ENCODE data around the gene ZNF281.
"Not testable (repeated sequence)": the region's sequence is repeated elsewhere in the genome, so short reads cannot be mapped to it uniquely, and the experiment has no call there.

ZNF281 gene

DNA sequence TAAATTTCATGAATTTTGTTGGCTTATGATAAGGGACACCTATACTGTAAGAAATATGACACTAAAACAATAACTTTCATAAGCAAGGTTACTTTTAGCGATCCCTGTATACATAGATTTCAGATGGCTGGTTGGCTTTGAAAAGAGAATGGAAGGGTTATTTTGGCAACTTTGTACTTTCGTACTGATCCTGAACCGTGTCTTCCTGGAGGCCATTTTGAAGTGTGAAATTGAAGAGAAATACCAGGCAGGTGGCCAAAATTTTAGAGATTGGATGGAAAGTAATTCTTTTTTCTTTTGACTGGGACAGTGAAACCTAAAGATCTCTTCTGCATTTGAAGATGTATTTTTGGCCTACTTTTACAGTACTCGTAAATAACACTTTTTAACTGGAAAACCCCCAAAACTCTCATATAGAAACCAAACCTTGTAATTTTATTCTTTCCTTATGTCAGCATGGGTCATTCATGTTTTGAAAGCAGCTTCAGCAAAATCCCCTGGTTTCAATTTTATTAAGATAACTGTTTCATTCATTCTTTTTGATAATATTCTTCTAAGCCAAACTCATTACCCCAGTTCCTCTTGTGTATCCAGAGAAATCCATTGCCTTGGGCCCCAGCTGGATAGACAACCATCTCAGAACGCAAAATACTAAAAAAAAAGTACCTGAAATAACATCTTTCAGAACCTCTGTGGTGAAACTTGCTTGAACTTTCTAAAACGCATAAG, 38.4 kb upstream of the ZNF281 start:
- no peak overlapping the region for H3K9ac ChIP-seq (ENCODE audit: insufficient read length, low read depth)
- peaks cover under 1% of the 10 kb centered on the region for H3K4me1 ChIP-seq (ENCODE audit: insufficient read depth, insufficient read length)
- no peaks in the 10 kb centered on the region for H3K36me3 ChIP-seq (ENCODE audit: insufficient read depth, insufficient read length, low read length)
- TF ChIP-seq YY1 (IDR thresholded peaks at IDR 0.05; ENCODE audit: insufficient read depth, insufficient read length) (no peak), SUZ12 (IDR thresholded peaks at IDR 0.05; ENCODE audit: extremely low read depth, insufficient read depth, insufficient read length) (no peak), ZNF274 (IDR thresholded peaks at IDR 0.05; ENCODE audit: low read depth, low read length) (no peak)
- no peak overlapping the region for H3K4me3 ChIP-seq (ENCODE audit: insufficient read length, low read depth)
- H3K9me3 ChIP-seq (ENCODE audit: insufficient read depth, low read length), result peaks cover 12% of the 10 kb centered on the region; the same call in 1 of the 2 replicates
- no peak for DNase-seq (ENCODE audit: low read depth, low spot score)
- H3K27me3 ChIP-seq (ENCODE audit: insufficient read depth, insufficient read length), result no peaks in the 10 kb centered on the region

DNA sequence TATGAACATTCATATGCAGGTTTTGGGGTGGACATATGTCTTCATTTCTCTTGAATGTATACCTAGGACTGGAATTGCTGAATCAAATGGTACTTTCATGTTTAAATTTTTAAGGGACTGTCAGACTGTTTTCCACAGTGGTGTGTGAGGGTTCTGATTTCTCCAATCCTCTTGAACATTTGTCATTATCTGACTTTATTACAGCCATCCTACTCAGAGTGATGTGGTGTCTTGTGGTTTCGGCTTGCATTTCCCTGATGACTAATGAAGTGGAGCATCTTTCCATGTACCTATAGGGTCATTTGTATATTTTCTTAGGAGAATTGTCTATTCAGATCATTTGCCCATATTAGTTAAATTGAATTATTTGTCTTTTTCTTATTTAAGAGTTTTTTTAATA, 35.4 kb upstream of the ZNF281 start:
- H3K4me1 ChIP-seq (ENCODE audit: insufficient read depth, insufficient read length), result no peaks in the 10 kb centered on the region
- no peaks in the 10 kb centered on the region for H3K27me3 ChIP-seq (ENCODE audit: insufficient read depth, insufficient read length)
- no peak for DNase-seq (ENCODE audit: low read depth, low spot score)
- TF ChIP-seq ZNF274 (IDR thresholded peaks at IDR 0.05; ENCODE audit: low read depth, low read length), result no peak
- no peak for TF ChIP-seq YY1 (IDR thresholded peaks at IDR 0.05; ENCODE audit: insufficient read depth, insufficient read length)
- no peak for TF ChIP-seq SUZ12 (IDR thresholded peaks at IDR 0.05; ENCODE audit: extremely low read depth, insufficient read depth, insufficient read length)
- no peak overlapping the region for H3K9ac ChIP-seq (ENCODE audit: insufficient read length, low read depth)
- H3K4me3 ChIP-seq (ENCODE audit: insufficient read length, low read depth), result no peak overlapping the region
- no peaks in the 10 kb centered on the region for H3K36me3 ChIP-seq (ENCODE audit: insufficient read depth, insufficient read length, low read length)
- peaks cover 12% of the 10 kb centered on the region; the same call in 1 of the 2 replicates for H3K9me3 ChIP-seq (ENCODE audit: insufficient read depth, low read length)

DNA sequence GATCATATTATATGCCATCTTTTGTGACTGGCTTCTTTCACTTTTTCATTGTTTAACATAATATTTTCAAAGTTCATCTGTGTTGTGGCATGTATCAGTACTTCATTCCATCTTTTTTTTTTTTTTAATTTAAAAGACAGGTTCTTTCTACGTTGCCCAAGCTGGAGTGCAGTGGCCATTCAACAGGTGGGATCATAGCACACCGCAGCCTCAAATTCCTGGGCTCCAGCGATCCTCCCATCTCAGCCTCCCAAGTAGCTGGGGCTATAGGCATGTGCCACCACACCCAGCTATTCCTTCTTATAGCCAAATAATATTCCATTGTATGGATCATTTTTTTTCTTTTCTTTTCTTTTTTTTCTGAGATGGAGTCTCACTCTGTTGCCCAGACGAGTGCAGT, 34.6 kb upstream of the ZNF281 start:
- H3K4me1 ChIP-seq (ENCODE audit: insufficient read depth, insufficient read length), result no peaks in the 10 kb centered on the region
- H3K4me3 ChIP-seq (ENCODE audit: insufficient read length, low read depth), result no peak overlapping the region
- H3K9ac ChIP-seq (ENCODE audit: insufficient read length, low read depth), result no peak overlapping the region
- DNase-seq (ENCODE audit: low read depth, low spot score), result no peak
- TF ChIP-seq SUZ12 (IDR thresholded peaks at IDR 0.05; ENCODE audit: extremely low read depth, insufficient read depth, insufficient read length) (no peak), YY1 (IDR thresholded peaks at IDR 0.05; ENCODE audit: insufficient read depth, insufficient read length) (no peak)
- no peaks in the 10 kb centered on the region for H3K27me3 ChIP-seq (ENCODE audit: insufficient read depth, insufficient read length)
- peaks cover 12% of the 10 kb centered on the region; the same call in 1 of the 2 replicates for H3K9me3 ChIP-seq (ENCODE audit: insufficient read depth, low read length)
- no peaks in the 10 kb centered on the region for H3K36me3 ChIP-seq (ENCODE audit: insufficient read depth, insufficient read length, low read length)

DNA sequence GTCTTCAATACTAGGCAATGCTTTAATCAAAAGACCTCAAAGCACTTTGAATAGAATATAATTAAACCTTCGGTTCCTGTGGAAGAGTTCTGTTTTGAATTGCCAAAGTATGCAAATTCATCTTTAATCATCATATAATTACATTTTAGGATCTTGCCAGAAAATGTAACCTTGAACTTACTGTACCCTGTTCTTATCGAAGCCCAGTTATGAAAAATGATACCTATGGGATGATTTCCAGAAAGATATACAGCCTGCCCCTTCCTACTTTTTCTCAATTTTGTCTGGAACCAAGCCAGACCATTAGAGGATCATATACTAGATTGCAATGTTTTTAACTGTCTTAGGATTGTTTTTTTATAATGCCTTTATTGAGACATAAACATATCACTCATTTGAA, 34.0 kb upstream of the ZNF281 start:
- H3K4me3 ChIP-seq (ENCODE audit: insufficient read length, low read depth), result no peak overlapping the region
- no peaks in the 10 kb centered on the region for H3K4me1 ChIP-seq (ENCODE audit: insufficient read depth, insufficient read length)
- no peak overlapping the region for H3K9ac ChIP-seq (ENCODE audit: insufficient read length, low read depth)
- peaks cover 12% of the 10 kb centered on the region; the same call in 1 of the 2 replicates for H3K9me3 ChIP-seq (ENCODE audit: insufficient read depth, low read length)
- no peaks in the 10 kb centered on the region for H3K36me3 ChIP-seq (ENCODE audit: insufficient read depth, insufficient read length, low read length)
- TF ChIP-seq SUZ12 (IDR thresholded peaks at IDR 0.05; ENCODE audit: extremely low read depth, insufficient read depth, insufficient read length) (no peak), YY1 (IDR thresholded peaks at IDR 0.05; ENCODE audit: insufficient read depth, insufficient read length) (no peak), ZNF274 (IDR thresholded peaks at IDR 0.05; ENCODE audit: low read depth, low read length) (no peak)
- no peak for DNase-seq (ENCODE audit: low read depth, low spot score)
- no peaks in the 10 kb centered on the region for H3K27me3 ChIP-seq (ENCODE audit: insufficient read depth, insufficient read length)

DNA sequence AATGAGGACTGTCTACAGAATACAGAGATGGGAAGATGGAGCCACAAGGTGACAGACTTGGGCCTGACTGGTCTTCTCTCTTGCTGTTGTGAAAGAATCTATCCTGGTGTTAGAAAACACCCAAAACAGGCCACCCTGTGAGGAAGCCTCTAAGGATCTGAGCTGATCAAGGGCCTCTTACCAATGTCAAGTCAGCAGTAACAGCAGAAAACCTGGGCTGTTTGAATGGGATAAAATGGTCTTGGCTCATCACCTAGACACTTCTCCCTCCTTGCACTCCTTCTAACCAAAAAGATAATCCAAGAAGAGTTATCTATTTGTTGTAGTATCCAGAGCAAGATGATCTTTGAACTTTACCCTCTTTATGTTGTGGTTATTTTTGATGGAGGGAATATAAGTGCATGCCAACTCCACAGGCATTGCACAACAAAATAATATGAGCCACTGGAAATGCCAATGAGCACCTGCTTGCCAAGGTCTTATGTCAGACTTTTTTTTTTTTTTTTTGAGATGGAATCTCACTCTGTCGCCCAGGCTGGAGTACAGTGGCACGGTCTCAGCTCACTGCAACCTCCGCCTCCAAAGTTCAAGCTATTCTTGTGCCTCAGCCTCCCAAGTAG, 32.8 kb upstream of the ZNF281 start:
- H3K9ac ChIP-seq (ENCODE audit: insufficient read length, low read depth), result no peak overlapping the region
- no peak overlapping the region for H3K4me3 ChIP-seq (ENCODE audit: insufficient read length, low read depth)
- TF ChIP-seq SUZ12 (IDR thresholded peaks at IDR 0.05; ENCODE audit: extremely low read depth, insufficient read depth, insufficient read length), result no peak
- TF ChIP-seq ZNF274 (IDR thresholded peaks at IDR 0.05; ENCODE audit: low read depth, low read length), result no peak
- no peak for TF ChIP-seq YY1 (IDR thresholded peaks at IDR 0.05; ENCODE audit: insufficient read depth, insufficient read length)
- peaks cover 12% of the 10 kb centered on the region; the same call in 1 of the 2 replicates for H3K9me3 ChIP-seq (ENCODE audit: insufficient read depth, low read length)
- no peak for DNase-seq (ENCODE audit: low read depth, low spot score)
- no peaks in the 10 kb centered on the region for H3K4me1 ChIP-seq (ENCODE audit: insufficient read depth, insufficient read length)
- no peaks in the 10 kb centered on the region for H3K36me3 ChIP-seq (ENCODE audit: insufficient read depth, insufficient read length, low read length)
- no peaks in the 10 kb centered on the region for H3K27me3 ChIP-seq (ENCODE audit: insufficient read depth, insufficient read length)

DNA sequence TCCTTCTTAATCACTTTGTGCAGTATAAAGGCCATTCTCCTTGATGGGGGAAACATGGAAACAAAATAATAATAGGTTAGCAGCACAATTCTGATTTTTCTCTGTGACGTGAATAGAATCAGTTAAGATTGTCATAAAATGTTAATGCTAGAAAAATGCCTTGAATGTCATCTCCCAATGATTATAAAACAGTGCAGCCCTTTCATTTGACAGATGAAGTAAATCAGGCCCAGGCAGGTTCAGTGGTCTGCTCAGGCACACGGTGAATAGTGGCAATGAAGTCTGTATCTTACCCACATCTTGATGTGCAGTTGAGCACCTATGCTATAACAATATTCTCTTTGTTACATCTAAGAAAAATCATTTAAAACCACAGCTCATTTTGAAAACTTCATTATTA, 32.2 kb upstream of the ZNF281 start:
- Histone ChIP-seq H3K36me3 (ENCODE audit: insufficient read depth, insufficient read length, low read length) (no peaks in the 10 kb centered on the region), H3K4me3 (ENCODE audit: insufficient read length, low read depth) (no peak overlapping the region), H3K4me1 (ENCODE audit: insufficient read depth, insufficient read length) (no peaks in the 10 kb centered on the region), H3K27me3 (ENCODE audit: insufficient read depth, insufficient read length) (no peaks in the 10 kb centered on the region), H3K9ac (ENCODE audit: insufficient read length, low read depth) (no peak overlapping the region), H3K9me3 (ENCODE audit: insufficient read depth, low read length) (peaks cover 12% of the 10 kb centered on the region; the same call in 1 of the 2 replicates)
- TF ChIP-seq YY1 (IDR thresholded peaks at IDR 0.05; ENCODE audit: insufficient read depth, insufficient read length) (no peak), SUZ12 (IDR thresholded peaks at IDR 0.05; ENCODE audit: extremely low read depth, insufficient read depth, insufficient read length) (no peak), ZNF274 (IDR thresholded peaks at IDR 0.05; ENCODE audit: low read depth, low read length) (no peak)
- DNase-seq (ENCODE audit: low read depth, low spot score), result no peak

DNA sequence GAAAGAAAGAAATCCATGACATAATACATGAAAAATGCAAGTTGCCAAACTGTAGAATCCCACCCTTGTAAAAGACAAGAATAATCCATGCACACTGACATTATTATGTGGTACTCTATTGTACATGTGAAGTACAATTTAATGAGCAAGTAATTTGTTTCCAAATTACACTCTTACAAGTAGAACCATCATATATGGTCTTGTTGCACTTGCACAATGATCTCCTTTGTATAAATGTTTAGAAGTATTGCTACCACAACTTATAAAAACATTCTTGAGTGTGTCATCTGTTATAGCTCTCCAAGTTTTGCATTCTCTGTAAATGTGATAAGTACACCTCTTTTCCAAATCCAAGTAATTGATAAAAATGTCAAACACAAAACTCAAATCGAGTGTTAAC, 29.1 kb upstream of the ZNF281 start:
- TF ChIP-seq SUZ12 (IDR thresholded peaks at IDR 0.05; ENCODE audit: extremely low read depth, insufficient read depth, insufficient read length) (no peak), ZNF274 (IDR thresholded peaks at IDR 0.05; ENCODE audit: low read depth, low read length) (no peak), YY1 (IDR thresholded peaks at IDR 0.05; ENCODE audit: insufficient read depth, insufficient read length) (no peak)
- Histone ChIP-seq H3K4me1 (ENCODE audit: insufficient read depth, insufficient read length) (no peaks in the 10 kb centered on the region), H3K9me3 (ENCODE audit: insufficient read depth, low read length) (no peaks in the 10 kb centered on the region), H3K36me3 (ENCODE audit: insufficient read depth, insufficient read length, low read length) (no peaks in the 10 kb centered on the region), H3K4me3 (ENCODE audit: insufficient read length, low read depth) (no peak overlapping the region), H3K9ac (ENCODE audit: insufficient read length, low read depth) (no peak overlapping the region), H3K27me3 (ENCODE audit: insufficient read depth, insufficient read length) (no peaks in the 10 kb centered on the region)
- DNase-seq (ENCODE audit: low read depth, low spot score), result no peak

DNA sequence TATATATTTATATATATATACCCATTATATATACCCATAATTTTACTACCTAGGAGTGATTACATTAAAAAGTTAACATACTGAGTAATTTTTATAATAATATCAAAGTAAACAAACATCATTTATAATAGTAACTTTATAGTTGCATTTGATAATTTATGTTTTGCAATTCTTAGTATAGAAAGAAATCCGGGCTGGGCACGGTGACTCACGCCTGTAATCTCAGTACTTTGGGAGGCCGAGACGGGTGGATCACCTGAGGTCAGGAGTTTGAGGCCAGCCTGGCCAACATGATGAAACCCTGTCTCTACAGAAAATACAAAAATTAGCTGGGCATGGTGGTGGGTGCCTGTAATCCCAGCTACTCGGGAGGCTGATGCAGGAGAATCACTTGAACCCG, 28.6 kb upstream of the ZNF281 start:
- not testable (repeated sequence) for H3K36me3 ChIP-seq (ENCODE audit: insufficient read depth, insufficient read length, low read length); H3K4me1 ChIP-seq (ENCODE audit: insufficient read depth, insufficient read length); H3K9me3 ChIP-seq (ENCODE audit: insufficient read depth, low read length); DNase-seq (ENCODE audit: low read depth, low spot score); H3K4me3 ChIP-seq (ENCODE audit: insufficient read length, low read depth); H3K9ac ChIP-seq (ENCODE audit: insufficient read length, low read depth); H3K27me3 ChIP-seq (ENCODE audit: insufficient read depth, insufficient read length)
